HG02571 (cell line): ENCODE data around the gene ANGPTL4.
"Not testable (repeated sequence)": the region's sequence is repeated elsewhere in the genome, so short reads cannot be mapped to it uniquely, and the experiment has no call there.

ENCODE experiments used
- ATAC-seq: cut with Tn5 transposase; IDR thresholded peaks from one replicate; pipeline ENCODE4 v1.9.1; 2021; ENCODE audit warnings: mild to moderate bottlenecking, moderate library complexity; ENCODE audit not compliant: unreplicated experiment

ANGPTL4 gene

GRCh38 chr19:8361921-8362793, 1.8 kb upstream of the ANGPTL4 start:
- no peak for ATAC-seq

- ATAC-seq: no peak
Measured at GRCh38 chr19:8366121-8366581, 2.2 kb downstream of the ANGPTL4 start.

- no peak for ATAC-seq
Measured at GRCh38 chr19:8366961-8367326, 3.0 kb downstream of the ANGPTL4 start.

- no peak for ATAC-seq
Measured at GRCh38 chr19:8367327-8368001, 3.5 kb downstream of the ANGPTL4 start.

GRCh38 chr19:8370176-8371010, 6.4 kb downstream of the ANGPTL4 start:
- ATAC-seq: no peak

GRCh38 chr19:8371011-8371804, 7.3 kb downstream of the ANGPTL4 start:
- no peak for ATAC-seq

GRCh38 chr19:8373867-8374813, 10.2 kb downstream of the ANGPTL4 start:
- ATAC-seq: no peak

GRCh38 chr19:8375766-8376165, 11.8 kb downstream of the ANGPTL4 start:
- ATAC-seq: not testable (repeated sequence)

GRCh38 chr19:8376373-8376974, 12.5 kb downstream of the ANGPTL4 start:
- ATAC-seq: not testable (repeated sequence)

- no peak for ATAC-seq
Measured at GRCh38 chr19:8377598-8377997, 13.6 kb downstream of the ANGPTL4 start.

- ATAC-seq: not testable (repeated sequence)
Measured at GRCh38 chr19:8379156-8379891, 15.4 kb downstream of the ANGPTL4 start.

- not testable (repeated sequence) for ATAC-seq
Measured at GRCh38 chr19:8384569-8384968, 20.6 kb downstream of the ANGPTL4 start.

GRCh38 chr19:8385103-8385502, 21.1 kb downstream of the ANGPTL4 start:
- ATAC-seq: not testable (repeated sequence)

GRCh38 chr19:8385566-8385965, 21.6 kb downstream of the ANGPTL4 start:
- not testable (repeated sequence) for ATAC-seq

- ATAC-seq: not testable (repeated sequence)
Measured at GRCh38 chr19:8386419-8386818, 22.5 kb downstream of the ANGPTL4 start.

GRCh38 chr19:8386990-8387389, 23.0 kb downstream of the ANGPTL4 start:
- no peak for ATAC-seq

- ATAC-seq: no peak
Measured at GRCh38 chr19:8387688-8388611, 24.0 kb downstream of the ANGPTL4 start.
